ENCODE measurements around the gene AP1G2.

Gene AP1G2

DNA sequence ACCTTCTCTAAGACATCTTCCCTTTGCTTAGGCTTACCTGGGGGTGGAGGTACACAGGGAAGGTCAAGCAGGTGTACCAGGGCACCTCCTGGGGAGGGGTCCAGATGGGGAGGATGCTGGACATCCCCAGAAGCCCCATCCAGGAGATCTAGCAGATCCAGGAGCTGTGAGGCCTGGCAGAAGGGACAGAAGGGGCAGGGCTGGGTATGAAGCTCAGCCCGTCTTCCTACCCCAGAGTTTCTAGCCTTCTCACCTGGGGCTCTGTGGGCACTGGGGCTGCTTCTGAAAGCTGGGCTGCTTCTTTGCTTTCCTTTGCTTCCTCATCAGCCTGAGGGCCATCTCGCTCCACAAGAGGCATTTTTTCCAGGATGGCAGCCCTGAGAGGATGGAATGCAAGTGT is 6.3 kb downstream of the AP1G2 start:
- no peak for DNase-seq (ENCODE audit: low read depth in 2 of 2)
- no peak overlapping the region for H3K4me3 ChIP-seq (replicated peaks in 1 of 2; ENCODE audit: low read depth in 2 of 2, low read length in 2 of 2)
- TF ChIP-seq, protein P1, sequence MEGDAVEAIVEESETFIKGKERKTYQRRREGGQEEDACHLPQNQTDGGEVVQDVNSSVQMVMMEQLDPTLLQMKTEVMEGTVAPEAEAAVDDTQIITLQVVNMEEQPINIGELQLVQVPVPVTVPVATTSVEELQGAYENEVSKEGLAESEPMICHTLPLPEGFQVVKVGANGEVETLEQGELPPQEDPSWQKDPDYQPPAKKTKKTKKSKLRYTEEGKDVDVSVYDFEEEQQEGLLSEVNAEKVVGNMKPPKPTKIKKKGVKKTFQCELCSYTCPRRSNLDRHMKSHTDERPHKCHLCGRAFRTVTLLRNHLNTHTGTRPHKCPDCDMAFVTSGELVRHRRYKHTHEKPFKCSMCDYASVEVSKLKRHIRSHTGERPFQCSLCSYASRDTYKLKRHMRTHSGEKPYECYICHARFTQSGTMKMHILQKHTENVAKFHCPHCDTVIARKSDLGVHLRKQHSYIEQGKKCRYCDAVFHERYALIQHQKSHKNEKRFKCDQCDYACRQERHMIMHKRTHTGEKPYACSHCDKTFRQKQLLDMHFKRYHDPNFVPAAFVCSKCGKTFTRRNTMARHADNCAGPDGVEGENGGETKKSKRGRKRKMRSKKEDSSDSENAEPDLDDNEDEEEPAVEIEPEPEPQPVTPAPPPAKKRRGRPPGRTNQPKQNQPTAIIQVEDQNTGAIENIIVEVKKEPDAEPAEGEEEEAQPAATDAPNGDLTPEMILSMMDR (IDR thresholded peaks at IDR 0.05; ENCODE audit: low read depth, low read length), result no peak

DNA sequence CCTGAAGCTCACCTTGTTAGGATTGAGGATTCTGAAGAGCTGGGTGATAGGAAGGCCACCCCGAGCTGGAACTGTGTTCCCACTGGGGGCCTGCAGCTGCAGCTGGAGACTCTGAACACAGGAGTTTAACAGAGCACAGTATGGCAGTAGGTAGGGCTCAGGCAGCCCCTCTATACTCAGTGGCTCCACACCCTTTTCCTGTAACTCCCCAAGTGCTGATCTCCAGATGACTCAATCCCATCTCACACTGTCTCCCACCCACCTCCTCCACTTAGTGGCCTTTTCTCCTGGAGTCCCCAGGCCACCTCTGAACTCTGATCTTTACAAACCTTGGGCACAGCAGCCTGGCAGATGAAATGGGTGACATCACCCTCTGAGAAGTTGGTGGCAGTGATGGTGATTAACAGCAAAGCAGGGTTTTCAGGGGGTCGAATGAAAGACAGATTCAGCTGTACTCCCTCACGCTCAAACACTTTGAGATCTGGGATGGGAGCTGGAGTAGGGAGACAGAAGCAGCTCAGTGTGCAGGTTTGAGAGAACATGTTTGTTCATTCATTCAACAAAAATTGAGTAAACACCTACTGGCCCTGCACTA is 7.6 kb downstream of the AP1G2 start:
- TF ChIP-seq, protein P1 (IDR thresholded peaks at IDR 0.05; ENCODE audit: low read depth, low read length), result no peak
- no peak for DNase-seq (ENCODE audit: low read depth in 2 of 2)
- H3K4me3 ChIP-seq (replicated peaks in 1 of 2; ENCODE audit: low read depth in 2 of 2, low read length in 2 of 2), result no peak overlapping the region

DNA sequence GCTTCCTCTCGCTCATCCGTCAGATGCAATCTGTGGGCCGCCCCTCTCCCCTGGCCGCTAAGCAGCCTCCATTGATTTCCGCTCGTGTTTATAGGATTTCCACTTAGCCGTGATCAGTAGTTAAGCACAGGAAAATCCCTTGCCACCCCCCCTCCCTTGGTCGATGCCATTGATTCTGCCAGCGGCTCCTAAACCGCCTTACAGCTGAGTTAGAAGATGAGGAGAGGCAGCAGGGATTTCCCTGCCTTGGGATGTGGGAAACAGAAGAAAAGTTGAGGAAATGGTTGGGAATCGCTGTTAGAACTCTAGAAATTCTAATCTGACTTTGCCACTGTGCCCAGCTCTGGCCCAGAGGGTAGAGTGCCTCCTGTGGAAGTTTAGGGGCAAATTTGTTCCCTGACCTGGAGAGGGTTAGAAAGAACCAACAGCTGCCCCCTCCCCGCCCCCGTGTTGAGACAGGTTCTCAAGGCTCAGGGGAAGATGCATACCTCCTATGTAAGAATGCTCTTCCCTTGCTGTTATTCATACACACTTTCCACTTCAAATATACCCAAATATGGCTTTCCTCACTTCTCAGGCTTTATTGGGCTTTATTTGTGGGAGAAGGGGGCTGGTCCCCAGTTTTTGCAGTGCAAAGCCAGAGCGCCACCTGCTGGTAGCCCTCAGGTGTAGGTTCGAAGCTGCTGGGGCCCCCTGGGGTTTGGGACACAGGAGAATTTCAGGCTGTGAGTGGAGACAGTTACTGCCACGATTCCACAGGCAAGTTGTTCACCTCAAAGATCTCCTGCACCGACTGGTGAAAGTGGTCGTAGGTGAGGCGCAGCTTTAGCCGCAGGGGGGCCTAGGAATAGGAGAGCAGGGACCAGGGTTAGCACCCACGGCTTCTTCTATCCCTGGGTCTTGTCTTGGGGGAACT is 8.3 kb downstream of the AP1G2 start:
- H3K4me3 ChIP-seq (replicated peaks in 1 of 2; ENCODE audit: low read depth in 2 of 2, low read length in 2 of 2), result no peak overlapping the region
- TF ChIP-seq, protein P1 (IDR thresholded peaks at IDR 0.05; ENCODE audit: low read depth, low read length), result peak; percentile 94
- DNase-seq (ENCODE audit: low read depth in 2 of 2), result peak; percentile 72

DNA sequence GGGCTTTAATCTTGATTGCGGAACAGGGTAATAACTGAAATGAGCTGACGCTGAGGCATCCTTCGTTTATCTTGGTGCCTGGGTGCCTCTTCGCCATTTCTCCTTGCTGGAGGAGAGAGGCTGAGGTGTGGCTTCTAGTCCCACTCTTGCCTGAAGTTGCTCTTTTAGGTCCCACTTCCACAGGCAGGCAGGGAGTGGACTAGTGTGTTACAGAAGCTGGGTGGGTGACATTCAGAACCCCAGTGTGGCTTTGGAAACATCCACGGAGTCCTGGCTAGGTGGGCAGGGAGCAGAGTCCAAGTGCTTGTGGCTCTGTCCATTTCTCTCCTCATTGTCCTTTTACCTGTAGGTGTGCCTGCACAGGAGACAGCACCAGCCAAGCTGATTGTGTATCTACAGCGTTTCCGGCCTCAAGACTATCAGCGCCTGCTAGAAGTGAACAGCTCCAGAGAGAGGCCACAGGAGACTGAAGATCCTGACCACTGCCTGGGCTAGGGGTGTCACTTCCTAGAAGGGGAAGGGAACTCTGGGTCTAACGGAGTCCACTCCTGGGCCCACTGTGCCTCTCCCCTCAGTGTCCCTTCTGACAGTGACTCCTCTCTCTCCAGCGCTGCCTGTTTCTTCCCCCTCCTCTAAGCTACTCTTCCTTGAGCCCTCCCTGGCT is 9.1 kb downstream of the AP1G2 start:
- TF ChIP-seq, protein P1 (IDR thresholded peaks at IDR 0.05; ENCODE audit: low read depth, low read length), result no peak
- no peak overlapping the region for H3K4me3 ChIP-seq (replicated peaks in 1 of 2; ENCODE audit: low read depth in 2 of 2, low read length in 2 of 2)
- DNase-seq (ENCODE audit: low read depth in 2 of 2), result no peak

DNA sequence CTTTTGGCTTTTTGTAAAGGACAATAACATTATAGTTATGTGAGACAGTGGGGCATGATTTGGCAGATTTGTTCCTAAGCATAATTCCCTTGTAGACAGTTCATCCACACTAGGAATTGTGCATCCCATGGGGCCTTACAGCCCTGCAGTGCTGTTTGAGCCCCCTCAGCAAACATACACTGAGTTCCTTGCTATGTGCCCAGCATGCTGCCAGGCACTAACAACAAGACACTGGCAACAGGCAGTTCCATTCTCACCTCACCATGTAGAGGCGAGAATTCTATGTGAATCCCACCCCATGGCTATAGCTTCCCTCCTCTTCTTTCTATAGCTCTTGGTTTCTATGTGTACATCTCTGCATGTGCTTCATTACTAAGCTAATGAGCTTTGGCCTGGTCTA is 9.6 kb downstream of the AP1G2 start:
- H3K4me3 ChIP-seq (replicated peaks in 1 of 2; ENCODE audit: low read depth in 2 of 2, low read length in 2 of 2), result no peak overlapping the region
- TF ChIP-seq, protein P1 (IDR thresholded peaks at IDR 0.05; ENCODE audit: low read depth, low read length), result no peak
- DNase-seq (ENCODE audit: low read depth in 2 of 2), result no peak

- TF ChIP-seq, protein P1 (IDR thresholded peaks at IDR 0.05; ENCODE audit: low read depth, low read length), result no peak
- DNase-seq (ENCODE audit: low read depth in 2 of 2), result no peak
- no peak overlapping the region for H3K4me3 ChIP-seq (replicated peaks in 1 of 2; ENCODE audit: low read depth in 2 of 2, low read length in 2 of 2)
Measured at GRCh38 chr14:23557521-23557920, 10.1 kb downstream of the AP1G2 start.
